GM21515 (cell line): ENCODE results near the gene OR6B3.
"Not testable (repeated sequence)": the region's sequence is repeated elsewhere in the genome, so short reads cannot be mapped to it uniquely, and the experiment has no call there.

Source experiments
- ATAC-seq: cut with Tn5 transposase; IDR thresholded peaks from one replicate; pipeline ENCODE4 v1.9.1; 2021; ENCODE audit not compliant: unreplicated experiment

The OR6B3 gene

GRCh38 chr2:240044096-240044495 lies 9.2 kb downstream of the OR6B3 start:
- ATAC-seq, result not testable (repeated sequence)

GRCh38 chr2:240043279-240043989 lies 9.9 kb downstream of the OR6B3 start:
- no peak for ATAC-seq

- no peak for ATAC-seq
These were observed 10.6 kb downstream of the OR6B3 start for GRCh38 chr2:240042740-240043139.

GRCh38 chr2:240041363-240041762 lies 12.0 kb downstream of the OR6B3 start:
- ATAC-seq, result no peak

GRCh38 chr2:240037358-240037757 lies 16.0 kb downstream of the OR6B3 start:
- no peak for ATAC-seq

- no peak for ATAC-seq
These were observed 20.0 kb downstream of the OR6B3 start for GRCh38 chr2:240033330-240033678.

- no peak for ATAC-seq
These were observed 20.7 kb downstream of the OR6B3 start for GRCh38 chr2:240032406-240033329.

- no peak for ATAC-seq
These were observed 22.8 kb downstream of the OR6B3 start, which contains the start of gene OR6B2 for GRCh38 chr2:240030379-240031094. OR6B2 (minus strand) TSS chr2:240030429; CDS start chr2:240030429, 0 bp downstream.

- ATAC-seq, result peak; percentile 16
These were observed 28.6 kb downstream of the OR6B3 start for GRCh38 chr2:240024766-240025165.

- no peak for ATAC-seq
These were observed 29.5 kb downstream of the OR6B3 start for GRCh38 chr2:240023792-240024191.

GRCh38 chr2:240021488-240022104 lies 31.7 kb downstream of the OR6B3 start:
- no peak for ATAC-seq

- ATAC-seq, result no peak
These were observed 35.1 kb downstream of the OR6B3 start for GRCh38 chr2:240018071-240018750.

- no peak for ATAC-seq
These were observed 39.0 kb downstream of the OR6B3 start for GRCh38 chr2:240014327-240014726.

GRCh38 chr2:240013343-240013742 lies 40.0 kb downstream of the OR6B3 start:
- ATAC-seq, result no peak

GRCh38 chr2:240002983-240003382 lies 50.3 kb downstream of the OR6B3 start:
- ATAC-seq, result no peak

- no peak for ATAC-seq
These were observed 52.6 kb downstream of the OR6B3 start for GRCh38 chr2:240000671-240001070.

- ATAC-seq, result no peak
These were observed 55.5 kb downstream of the OR6B3 start for GRCh38 chr2:239997686-239998409.
